HepG2 (cell line): ENCODE results near the gene VPS37B. TPM values are rescaled to one million over a fixed set of nuclear protein-coding genes. Genes with fewer than 3 reads are reported as not detected.

Experiments
- ATAC-seq: fragments of 200-7000 bp; cut with Tn5 transposase; 3 replicates; pipeline ENCODE4 v1.9.1; 2020; ENCODE audit warnings: mild to moderate bottlenecking, moderate library complexity
- BruUV-seq: library from RNA; stranded (reverse); fragments of 400-500 nt; replicated peaks from 2 replicates; lab custom pipeline; 2021; lab: Mats Ljungman, UMichigan
- CTCF ChIA-PET: fragments of 300-600 bp; formaldehyde crosslinking; extraction: SDS; loops from one replicate; lab custom pipeline; 2021; ENCODE audit warnings: low total read pairs, inconsistent platforms, low intra/inter-chr PET ratio; lab: Yijun Ruan, JAX
- POLR2A ChIA-PET: fragments of 350-600 bp; sonication (Branson Sonifier 250); formaldehyde crosslinking; loops from one replicate; lab custom pipeline; 2020; ENCODE audit warnings: antibody characterized with exemption, inconsistent platforms; lab: Yijun Ruan, JAX
- DNase-seq: peaks from one replicate; pipeline ENCODE4 v3.0.0-alpha.2; 2015; ENCODE audit warnings: low spot score
- FAIRE-seq: peaks from 3 replicates; lab custom pipeline; 2011; peaks lifted over from hg19 to GRCh38; lab: Jason Lieb, UNC
- H2AFZ ChIP-seq: one replicate; pipeline ENCODE4 v1.6.1; 2011; ENCODE audit warnings: low read length, inconsistent platforms
- H3K27ac ChIP-seq: fragments of 300-600 bp; 3 replicates; pipeline ENCODE4 v1.8.0; 2011; ENCODE audit warnings: mixed run types, mild to moderate bottlenecking, mixed read lengths, low read length, inconsistent platforms; ENCODE audit not compliant: insufficient read depth; ENCODE audit errors: extremely low read length
- H3K27me3 ChIP-seq, 2 experiments: fragments of 200-600 bp in 1 of 2; 2 replicates in 1 of 2; 3 replicates in 1 of 2; pipeline versions ENCODE4 v1.6.0 to v1.8.0; 2011; ENCODE audit warnings: low read length in 2 of 2, mild to moderate bottlenecking in 2 of 2, moderate library complexity in 2 of 2, inconsistent platforms in 1 of 2; ENCODE audit not compliant: insufficient read depth in 2 of 2, control insufficient read depth in 1 of 2
- H3K36me3 ChIP-seq, 2 experiments: fragments of 200-600 bp in 1 of 2; replicated peaks in 1 of 2; 2 replicates in 1 of 2; 3 replicates in 1 of 2; pipeline versions ENCODE4 v1.5.1 to v1.8.0; 2011; ENCODE audit warnings: low read length in 2 of 2, inconsistent platforms in 1 of 2; ENCODE audit not compliant: insufficient read depth in 2 of 2, control insufficient read depth in 1 of 2
- H3K4me1 ChIP-seq: 2 replicates; pipeline ENCODE4 v1.5.1; 2012; ENCODE audit warnings: low read length, inconsistent platforms; ENCODE audit not compliant: insufficient read depth
- H3K4me2 ChIP-seq: 2 replicates; pipeline ENCODE4 v1.6.0; 2011; ENCODE audit warnings: low read depth, low read length, inconsistent platforms
- H3K4me3 ChIP-seq, 3 experiments: fragments of 200-600 bp in 1 of 3; sonication (generic), shearing (Covaris generic) in 1 of 3; replicated peaks in 1 of 3; 2 replicates each; pipeline ENCODE4 v1.5.1; 2011 to 2016; ENCODE audit warnings: low read length in 3 of 3, inconsistent platforms in 2 of 3, low read depth in 2 of 3, mild to moderate bottlenecking in 2 of 3, control low read depth in 1 of 3, mixed read lengths in 1 of 3; ENCODE audit not compliant: insufficient read depth in 1 of 3
- H3K79me2 ChIP-seq: one replicate; pipeline ENCODE4 v1.6.1; 2011; ENCODE audit warnings: low read length, inconsistent platforms; ENCODE audit not compliant: insufficient read depth
- H3K9ac ChIP-seq: 2 replicates; pipeline ENCODE4 v1.6.0; 2011; ENCODE audit warnings: mild to moderate bottlenecking, low read depth, low read length, inconsistent platforms; ENCODE audit not compliant: insufficient read depth
- H3K9me3 ChIP-seq: 2 replicates; pipeline ENCODE4 v1.5.1; 2012; ENCODE audit warnings: mild to moderate bottlenecking, low read length
- H4K20me1 ChIP-seq: 2 replicates; pipeline ENCODE4 v1.6.0; 2011; ENCODE audit warnings: inconsistent platforms, mild to moderate bottlenecking, low read length, moderate library complexity; ENCODE audit not compliant: insufficient read depth
- ATM ChIP-seq: fragments of 450-650 bp; IDR thresholded peaks from 2 replicates; pipeline ENCODE4 v1.7.1; 2017; ENCODE audit warnings: mild to moderate bottlenecking, borderline replicate concordance
- FOXM1 ChIP-seq: sonication (generic); formaldehyde crosslinking; IDR thresholded peaks from 2 replicates; pipeline ENCODE4 v1.5.0; 2020; ENCODE audit warnings: missing genetic modification reagents
- HCFC1 ChIP-seq: fragments of 150-350 bp; IDR thresholded peaks from 2 replicates; pipeline ENCODE4 v1.6.1; 2014; ENCODE audit warnings: low read depth, low read length
- NR0B2 ChIP-seq: sonication (generic); formaldehyde crosslinking; IDR thresholded peaks from 2 replicates; pipeline ENCODE4 v1.4.0; 2020; ENCODE audit warnings: mild to moderate bottlenecking, missing genetic modification reagents
- SNAPC2 ChIP-seq: sonication (generic); formaldehyde crosslinking; IDR thresholded peaks from 2 replicates; pipeline ENCODE4 v1.8.1; 2022; ENCODE audit warnings: mild to moderate bottlenecking, missing genetic modification reagents
- UBTF ChIP-seq: sonication (generic); formaldehyde crosslinking; IDR thresholded peaks from 2 replicates; pipeline ENCODE4 v1.4.0; 2020; ENCODE audit warnings: mild to moderate bottlenecking, missing genetic modification reagents
- ZBTB49 ChIP-seq: sonication (generic); formaldehyde crosslinking; IDR thresholded peaks from 2 replicates; pipeline ENCODE4 v1.4.0; 2020; ENCODE audit warnings: missing genetic modification reagents, borderline replicate concordance
- ZNF160 ChIP-seq: sonication (generic); formaldehyde crosslinking; IDR thresholded peaks from 2 replicates; pipeline ENCODE4 v1.8.0; 2022; ENCODE audit warnings: mild to moderate bottlenecking, inconsistent platforms, missing genetic modification reagents
- ZNF207 ChIP-seq: fragments of 450-650 bp; IDR thresholded peaks from 2 replicates; pipeline ENCODE4 v1.6.1; 2016; ENCODE audit warnings: antibody characterized with exemption, borderline replicate concordance
- WGBS: methylation state at CpG from one replicate; pipeline ENCODE4 v1.1.6; 2017; ENCODE audit warnings: low lambda C conversion rate; 5-methylcytosine and 5-hydroxymethylcytosine counted together
- in situ Hi-C: cut with HindIII; loops from 2 replicates; pipeline ENCODE4 v1.10.0; 2017; ENCODE audit warnings: low pct_unique_long_range_greater_than_20kb; ENCODE audit not compliant: extremely low pct_ligation_motif_present
- intact Hi-C: fragments of 100-400 bp; cut with micrococcal nuclease; formaldehyde crosslinking; loops from one replicate; pipeline ENCODE4 v1.10.0; 2022; ENCODE audit not compliant: unreplicated experiment
- polyA plus RNA-seq, 8 experiments: library from polyadenylated mRNA; depleted of rRNA in 3 of 8; stranded (reverse) in 7 of 8; unstranded in 1 of 8; fragments of >200 nt; fragmentation: Illumina TruSeq in 4 of 8; extraction: Trizol in 4 of 8; gene quantifications; 2 replicates each; pipeline versions ENCODE4 v1.2.1 to v1.2.3, GENCODE V29; 2011 to 2016; ENCODE audit warnings: low read depth in 4 of 8, missing spikeins in 1 of 8, mixed read lengths in 1 of 8; ENCODE audit not compliant: insufficient read depth in 1 of 8
- total RNA-seq, 5 experiments: library from RNA; depleted of rRNA; stranded (reverse); fragments of >200 nt; fragmentation: Illumina TruSeq; extraction: Trizol; gene quantifications; 2 replicates each; pipeline ENCODE4 v1.2.3, GENCODE V29; 2016; ENCODE audit warnings: low read depth in 1 of 5
- TF ChIP-seq, protein P1 (sequence below): sonication (generic); formaldehyde crosslinking; IDR thresholded peaks from 2 replicates; pipeline ENCODE4 v1.5.0; 2020; ENCODE audit warnings: mild to moderate bottlenecking, missing genetic modification reagents, borderline replicate concordance

VPS37B gene
- total and polyA plus RNA-seq, 2 of the 13 experiments (the other 11 are each of a cell fraction or from before 2014, with no cell fraction given), result 4.6 to 5.3 TPM

- no TSS peak for BruUV-seq
- Histone ChIP-seq H3K9ac (no peak overlapping the region), H3K9me3 (no peaks in the 10 kb centered on the region), H3K4me1 (peaks cover 12% of the 10 kb centered on the region), H3K4me2 (no peak overlapping the region), H3K36me3 (peaks cover 0 to 7% of the 10 kb centered on the region in 2 experiments; a peak in 1 of 5 replicates), H3K4me3 (no peak overlapping the region), H4K20me1 (no peaks in the 10 kb centered on the region), H3K79me2 (no peaks in the 10 kb centered on the region), H3K27me3 (no peaks in the 10 kb centered on the region), H2AFZ (no peak overlapping the region), H3K27ac (no peak overlapping the region)
- WGBS, result 95% methylated on average over 14 of the region's 17 CpGs
- ATAC-seq (no peak), FAIRE-seq (no peak), DNase-seq (no peak)
- CTCF ChIA-PET, result no interaction called here
- in situ Hi-C loops (loop anchor here (25.0 kb wide), 1 partner anchor 384 kb away; the partner anchor contains the start of genes MPHOSPH9 and MTRFR), intact Hi-C loops (no loop called here)
- POLR2A ChIA-PET, result no interaction called here
- TF ChIP-seq NR0B2 (CRISPR knock-in tag), result no peak
- no peak for TF ChIP-seq ATM
- no peak for TF ChIP-seq HCFC1
- TF ChIP-seq ZBTB49 (CRISPR knock-in tag), result no peak
- no peak for TF ChIP-seq SNAPC2 (CRISPR knock-in tag)
- TF ChIP-seq, protein P1, sequence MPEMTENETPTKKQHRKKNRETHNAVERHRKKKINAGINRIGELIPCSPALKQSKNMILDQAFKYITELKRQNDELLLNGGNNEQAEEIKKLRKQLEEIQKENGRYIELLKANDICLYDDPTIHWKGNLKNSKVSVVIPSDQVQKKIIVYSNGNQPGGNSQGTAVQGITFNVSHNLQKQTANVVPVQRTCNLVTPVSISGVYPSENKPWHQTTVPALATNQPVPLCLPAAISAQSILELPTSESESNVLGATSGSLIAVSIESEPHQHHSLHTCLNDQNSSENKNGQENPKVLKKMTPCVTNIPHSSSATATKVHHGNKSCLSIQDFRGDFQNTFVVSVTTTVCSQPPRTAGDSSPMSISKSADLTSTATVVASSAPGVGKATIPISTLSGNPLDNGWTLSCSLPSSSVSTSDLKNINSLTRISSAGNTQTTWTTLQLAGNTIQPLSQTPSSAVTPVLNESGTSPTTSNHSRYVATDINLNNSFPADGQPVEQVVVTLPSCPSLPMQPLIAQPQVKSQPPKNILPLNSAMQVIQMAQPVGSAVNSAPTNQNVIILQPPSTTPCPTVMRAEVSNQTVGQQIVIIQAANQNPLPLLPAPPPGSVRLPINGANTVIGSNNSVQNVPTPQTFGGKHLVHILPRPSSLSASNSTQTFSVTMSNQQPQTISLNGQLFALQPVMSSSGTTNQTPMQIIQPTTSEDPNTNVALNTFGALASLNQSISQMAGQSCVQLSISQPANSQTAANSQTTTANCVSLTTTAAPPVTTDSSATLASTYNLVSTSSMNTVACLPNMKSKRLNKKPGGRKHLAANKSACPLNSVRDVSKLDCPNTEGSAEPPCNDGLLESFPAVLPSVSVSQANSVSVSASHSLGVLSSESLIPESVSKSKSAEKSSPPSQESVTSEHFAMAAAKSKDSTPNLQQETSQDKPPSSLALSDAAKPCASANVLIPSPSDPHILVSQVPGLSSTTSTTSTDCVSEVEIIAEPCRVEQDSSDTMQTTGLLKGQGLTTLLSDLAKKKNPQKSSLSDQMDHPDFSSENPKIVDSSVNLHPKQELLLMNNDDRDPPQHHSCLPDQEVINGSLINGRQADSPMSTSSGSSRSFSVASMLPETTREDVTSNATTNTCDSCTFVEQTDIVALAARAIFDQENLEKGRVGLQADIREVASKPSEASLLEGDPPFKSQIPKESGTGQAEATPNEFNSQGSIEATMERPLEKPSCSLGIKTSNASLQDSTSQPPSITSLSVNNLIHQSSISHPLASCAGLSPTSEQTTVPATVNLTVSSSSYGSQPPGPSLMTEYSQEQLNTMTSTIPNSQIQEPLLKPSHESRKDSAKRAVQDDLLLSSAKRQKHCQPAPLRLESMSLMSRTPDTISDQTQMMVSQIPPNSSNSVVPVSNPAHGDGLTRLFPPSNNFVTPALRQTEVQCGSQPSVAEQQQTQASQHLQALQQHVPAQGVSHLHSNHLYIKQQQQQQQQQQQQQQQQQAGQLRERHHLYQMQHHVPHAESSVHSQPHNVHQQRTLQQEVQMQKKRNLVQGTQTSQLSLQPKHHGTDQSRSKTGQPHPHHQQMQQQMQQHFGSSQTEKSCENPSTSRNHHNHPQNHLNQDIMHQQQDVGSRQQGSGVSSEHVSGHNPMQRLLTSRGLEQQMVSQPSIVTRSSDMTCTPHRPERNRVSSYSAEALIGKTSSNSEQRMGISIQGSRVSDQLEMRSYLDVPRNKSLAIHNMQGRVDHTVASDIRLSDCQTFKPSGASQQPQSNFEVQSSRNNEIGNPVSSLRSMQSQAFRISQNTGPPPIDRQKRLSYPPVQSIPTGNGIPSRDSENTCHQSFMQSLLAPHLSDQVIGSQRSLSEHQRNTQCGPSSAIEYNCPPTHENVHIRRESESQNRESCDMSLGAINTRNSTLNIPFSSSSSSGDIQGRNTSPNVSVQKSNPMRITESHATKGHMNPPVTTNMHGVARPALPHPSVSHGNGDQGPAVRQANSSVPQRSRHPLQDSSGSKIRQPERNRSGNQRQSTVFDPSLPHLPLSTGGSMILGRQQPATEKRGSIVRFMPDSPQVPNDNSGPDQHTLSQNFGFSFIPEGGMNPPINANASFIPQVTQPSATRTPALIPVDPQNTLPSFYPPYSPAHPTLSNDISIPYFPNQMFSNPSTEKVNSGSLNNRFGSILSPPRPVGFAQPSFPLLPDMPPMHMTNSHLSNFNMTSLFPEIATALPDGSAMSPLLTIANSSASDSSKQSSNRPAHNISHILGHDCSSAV (CRISPR knock-in tag), result no peak
- TF ChIP-seq ZNF207, result no peak
- no peak for TF ChIP-seq FOXM1
- TF ChIP-seq UBTF (CRISPR knock-in tag), result no peak
- no peak for TF ChIP-seq ZNF160 (CRISPR knock-in tag)
These were observed 42.2 kb downstream of the VPS37B start for GRCh38 chr12:122853582-122854245.
